Hepatocyte (in vitro differentiated cells): Measurements from ENCODE around the gene THEM5.
A peak's percentile ranks its signal among the peaks of the same experiment; 100 is the strongest.

Experiments
- EZH2 ChIP-seq: fragments of 200-600 bp; sonication (generic); IDR thresholded peaks from 2 replicates; pipeline ENCODE4 v1.6.1; 2016; ENCODE audit warnings: antibody characterized with exemption, mild to moderate bottlenecking, borderline replicate concordance
- EZH2phosphoT487 ChIP-seq: fragments of 200-600 bp; sonication (generic); IDR thresholded peaks from one replicate; pipeline ENCODE4 v1.6.1; 2018; ENCODE audit warnings: antibody characterized with exemption, mild to moderate bottlenecking, low read depth, moderate library complexity; ENCODE audit not compliant: unreplicated experiment, severe bottlenecking
- TF ChIP-seq, protein P1 (sequence below): fragments of 200-600 bp; sonication (generic); IDR thresholded peaks from 2 replicates; pipeline ENCODE4 v1.5.1; 2016; ENCODE audit warnings: antibody characterized with exemption, mild to moderate bottlenecking; ENCODE audit not compliant: poor library complexity

DNA sequence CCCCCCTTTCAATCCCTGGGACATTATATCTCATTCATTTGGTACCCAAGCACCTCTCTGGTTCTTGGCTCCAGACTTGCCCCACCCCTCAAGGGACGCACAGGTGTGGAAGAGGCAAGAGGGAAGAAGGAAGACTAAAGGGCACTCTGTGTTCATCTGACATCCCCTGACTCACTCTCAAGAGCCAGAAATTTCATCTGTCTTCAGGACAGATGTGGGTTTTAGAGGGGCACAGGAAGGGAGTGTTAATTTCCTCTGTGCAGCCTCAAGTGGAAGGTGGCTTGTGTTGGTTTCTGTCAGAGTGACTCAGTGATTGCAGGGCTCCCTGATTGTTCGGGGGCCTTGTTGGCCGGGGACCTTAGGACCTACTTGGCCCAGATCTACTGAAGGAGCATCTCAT is 16.3 kb downstream of the THEM5 start:
- TF ChIP-seq, protein P1, sequence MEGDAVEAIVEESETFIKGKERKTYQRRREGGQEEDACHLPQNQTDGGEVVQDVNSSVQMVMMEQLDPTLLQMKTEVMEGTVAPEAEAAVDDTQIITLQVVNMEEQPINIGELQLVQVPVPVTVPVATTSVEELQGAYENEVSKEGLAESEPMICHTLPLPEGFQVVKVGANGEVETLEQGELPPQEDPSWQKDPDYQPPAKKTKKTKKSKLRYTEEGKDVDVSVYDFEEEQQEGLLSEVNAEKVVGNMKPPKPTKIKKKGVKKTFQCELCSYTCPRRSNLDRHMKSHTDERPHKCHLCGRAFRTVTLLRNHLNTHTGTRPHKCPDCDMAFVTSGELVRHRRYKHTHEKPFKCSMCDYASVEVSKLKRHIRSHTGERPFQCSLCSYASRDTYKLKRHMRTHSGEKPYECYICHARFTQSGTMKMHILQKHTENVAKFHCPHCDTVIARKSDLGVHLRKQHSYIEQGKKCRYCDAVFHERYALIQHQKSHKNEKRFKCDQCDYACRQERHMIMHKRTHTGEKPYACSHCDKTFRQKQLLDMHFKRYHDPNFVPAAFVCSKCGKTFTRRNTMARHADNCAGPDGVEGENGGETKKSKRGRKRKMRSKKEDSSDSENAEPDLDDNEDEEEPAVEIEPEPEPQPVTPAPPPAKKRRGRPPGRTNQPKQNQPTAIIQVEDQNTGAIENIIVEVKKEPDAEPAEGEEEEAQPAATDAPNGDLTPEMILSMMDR = no peak
- TF ChIP-seq EZH2phosphoT487 = no peak
- TF ChIP-seq EZH2 = peak; percentile 16
